Activated CD8-positive, alpha-beta T cell treated with anti-CD3 and anti-CD28 coated beads for 36 hours (primary cell): ENCODE measurements around the gene THADA. TPM values are rescaled to one million over a fixed set of nuclear protein-coding genes. Genes with fewer than 3 reads are reported as not detected.

Experiments
- ATAC-seq: fragments of 200-7000 bp; cut with Tn5 transposase; one replicate; pipeline ENCODE4 v1.10.0; 2021; ENCODE audit warnings: mild to moderate bottlenecking, moderate library complexity
- CTCF ChIA-PET: fragments of 350-600 bp; sonication (Branson Sonifier 250); formaldehyde crosslinking; loops from one replicate; lab custom pipeline; 2021; ENCODE audit warnings: antibody characterized with exemption; lab: Charles Lee
- POLR2A ChIA-PET: fragments of 350-600 bp; sonication (Branson Sonifier 250); formaldehyde crosslinking; loops from one replicate; lab custom pipeline; 2021; ENCODE audit warnings: antibody characterized with exemption; lab: Charles Lee
- DNase-seq: peaks from one replicate; pipeline ENCODE4 v3.0.0-alpha.2; 2020
- H3K27ac Mint-ChIP-seq: one replicate; pipeline ENCODE4 v1.8.0; 2021; ENCODE audit warnings: mild to moderate bottlenecking, mixed read lengths
- H3K27me3 Mint-ChIP-seq: one replicate; pipeline ENCODE4 v1.8.0; 2021; ENCODE audit warnings: mixed read lengths
- H3K36me3 Mint-ChIP-seq: one replicate; pipeline ENCODE4 v1.8.0; 2021; ENCODE audit warnings: low read depth, mixed read lengths
- H3K4me1 Mint-ChIP-seq: one replicate; pipeline ENCODE4 v1.8.0; 2021; ENCODE audit warnings: low read depth, mixed read lengths
- H3K4me3 Mint-ChIP-seq: one replicate; pipeline ENCODE4 v1.8.0; 2021; ENCODE audit warnings: mild to moderate bottlenecking, moderate library complexity, mixed read lengths
- H3K9me3 Mint-ChIP-seq: one replicate; pipeline ENCODE4 v1.8.0; 2021; ENCODE audit warnings: mixed read lengths
- CTCF ChIP-seq: fragments of 200-600 bp; IDR thresholded peaks from one replicate; pipeline ENCODE4 v1.8.0; 2022; ENCODE audit warnings: antibody characterized with exemption, mild to moderate bottlenecking
- intact Hi-C: fragments of 100-400 bp; cut with micrococcal nuclease; formaldehyde crosslinking; loops from one replicate; pipeline ENCODE4 v1.10.0; 2022
- total RNA-seq, 2 experiments: library from RNA; stranded (reverse); gene quantifications; one replicate each; pipeline ENCODE4 v1.2.3, GENCODE V29; 2021

Gene THADA
- total RNA-seq, 2 experiments from 2014 or later = 31.3 to 31.6 TPM

- no peak for DNase-seq
- no peak for TF ChIP-seq CTCF
- ChIA-PET CTCF (interaction anchor here (1.4 to 3.6 kb wide), 2 partner anchors 7 to 15 kb away, joined by 4 to 11 read pairs; no protein-coding TSS in a partner anchor), POLR2A (no interaction called here)
- no peak overlapping the region for H3K27ac Mint-ChIP-seq
- H3K4me3 Mint-ChIP-seq = no peak overlapping the region
- no peaks in the 10 kb centered on the region for H3K27me3 Mint-ChIP-seq
- no peak for ATAC-seq
- intact Hi-C loops = no loop called here
- H3K9me3 Mint-ChIP-seq = no peaks in the 10 kb centered on the region
- H3K4me1 Mint-ChIP-seq = no peaks in the 10 kb centered on the region
- H3K36me3 Mint-ChIP-seq = peaks cover 8% of the 10 kb centered on the region
Measured at GRCh38 chr2:43491065-43491639, 104.7 kb downstream of the THADA start.

GRCh38 chr2:43490252-43490786 is 105.5 kb downstream of the THADA start:
- Mint-ChIP-seq H3K27ac (no peak overlapping the region), H3K4me1 (no peaks in the 10 kb centered on the region), H3K4me3 (no peak overlapping the region), H3K36me3 (peaks cover 6% of the 10 kb centered on the region), H3K27me3 (no peaks in the 10 kb centered on the region), H3K9me3 (no peaks in the 10 kb centered on the region)
- no peak for ATAC-seq
- CTCF ChIA-PET = no interaction called here
- DNase-seq = no peak
- TF ChIP-seq CTCF = no peak
- POLR2A ChIA-PET = no interaction called here
- intact Hi-C loops = no loop called here

- intact Hi-C loops = loop anchor here (10.0 kb wide), 1 partner anchor 544 kb away; no protein-coding TSS in a partner anchor
- no peak for DNase-seq
- Mint-ChIP-seq H3K36me3 (peaks cover 4% of the 10 kb centered on the region), H3K9me3 (no peaks in the 10 kb centered on the region), H3K27ac (no peak overlapping the region), H3K27me3 (no peaks in the 10 kb centered on the region), H3K4me3 (no peak overlapping the region), H3K4me1 (peaks cover 4% of the 10 kb centered on the region)
- no peak for ATAC-seq
- POLR2A ChIA-PET = no interaction called here
- CTCF ChIA-PET = interaction anchor here (1.1 kb wide), 2 partner anchors 8 to 259 kb away, joined by 3 to 4 read pairs; no protein-coding TSS in a partner anchor
- no peak for TF ChIP-seq CTCF
Measured at GRCh38 chr2:43488737-43489136, 107.1 kb downstream of the THADA start.

- no peak for ATAC-seq
- H3K4me3 Mint-ChIP-seq = no peak overlapping the region
- peaks cover 6% of the 10 kb centered on the region for H3K4me1 Mint-ChIP-seq
- H3K36me3 Mint-ChIP-seq = peaks cover 2% of the 10 kb centered on the region
- intact Hi-C loops = loop anchor here (10.0 kb wide), 1 partner anchor 542 kb away; no protein-coding TSS in a partner anchor
- TF ChIP-seq CTCF = no peak
- DNase-seq = no peak
- ChIA-PET CTCF (interaction anchor here (0.5 to 4.3 kb wide), 2 partner anchors 428 to 540 kb away, joined by 4 to 32 read pairs; no protein-coding TSS in a partner anchor), POLR2A (no interaction called here)
- no peaks in the 10 kb centered on the region for H3K9me3 Mint-ChIP-seq
- no peaks in the 10 kb centered on the region for H3K27me3 Mint-ChIP-seq
- H3K27ac Mint-ChIP-seq = no peak overlapping the region
Measured at GRCh38 chr2:43486603-43487002, 109.2 kb downstream of the THADA start.

- CTCF ChIA-PET = interaction anchor here (0.7 to 4.3 kb wide), 70 partner anchors 8 to 655 kb away, joined by 3 to 41 read pairs (median 4); partner anchors contain the start of gene ZFP36L2
- POLR2A ChIA-PET = interaction anchor here (1.1 kb wide), 1 partner anchor 309 kb away, joined by 3 read pairs; no protein-coding TSS in a partner anchor
- ATAC-seq = peak; percentile 61
- no peak overlapping the region for H3K4me3 Mint-ChIP-seq
- intact Hi-C loops = loop anchor here (2.0 to 10.0 kb wide), 3 partner anchors 257 to 540 kb away; partner anchors contain the start of gene ZFP36L2
- H3K9me3 Mint-ChIP-seq = no peaks in the 10 kb centered on the region
- no peak for DNase-seq
- peak; percentile 82 for TF ChIP-seq CTCF
- peaks cover 7% of the 10 kb centered on the region for H3K36me3 Mint-ChIP-seq
- H3K27me3 Mint-ChIP-seq = no peaks in the 10 kb centered on the region
- no peak overlapping the region for H3K27ac Mint-ChIP-seq
- H3K4me1 Mint-ChIP-seq = peaks cover 6% of the 10 kb centered on the region
Measured at GRCh38 chr2:43484323-43484930, 111.4 kb downstream of the THADA start.
